K562 (cell line): Measurements from ENCODE around the gene THEM4. TPM values are rescaled to one million over a fixed set of nuclear protein-coding genes. Genes with fewer than 3 reads are reported as not detected.
A peak's percentile ranks its signal among the peaks of the same experiment; 100 is the strongest.

Experiments
- BRD4 ChIP-seq: fragments of 200-600 bp; sonication (generic); IDR thresholded peaks from 2 replicates; pipeline ENCODE4 v1.6.1; 2017; ENCODE audit warnings: inconsistent platforms
- CBX5 ChIP-seq: IDR thresholded peaks from 2 replicates; pipeline ENCODE4 v1.6.1; 2014; ENCODE audit warnings: low read depth, borderline replicate concordance
- CCNT2 ChIP-seq: IDR thresholded peaks from 2 replicates; pipeline ENCODE4 v1.6.1; 2011; ENCODE audit warnings: borderline replicate concordance, low read depth, mild to moderate bottlenecking, moderate library complexity, mixed read lengths, low read length; ENCODE audit not compliant: insufficient read length; ENCODE audit errors: extremely low read depth
- CREBBP ChIP-seq: IDR thresholded peaks from one replicate; pipeline ENCODE4 v1.6.1; 2012; ENCODE audit warnings: low read depth, mild to moderate bottlenecking, control low read depth, inconsistent platforms, low read length
- CXXC5 ChIP-seq: fragments of 250-450 bp; sonication (Bioruptor Pico); IDR thresholded peaks from 2 replicates; pipeline ENCODE4 v1.8.0; 2022; ENCODE audit warnings: inconsistent platforms, mild to moderate bottlenecking, moderate library complexity
- DMBX1 ChIP-seq: fragments of 250-450 bp; sonication (Bioruptor Pico); IDR thresholded peaks from 2 replicates; pipeline ENCODE4 v1.8.0; 2022; ENCODE audit warnings: inconsistent platforms, mild to moderate bottlenecking, moderate library complexity, borderline replicate concordance
- GATAD2A ChIP-seq: fragments of 450-650 bp; IDR thresholded peaks from 2 replicates; pipeline ENCODE4 v1.6.1; 2017
- HNRNPH1 ChIP-seq: fragments of 200-400 bp; formaldehyde crosslinking; optimal IDR thresholded peaks from 2 replicates; pipeline ENCODE3; 2017; ENCODE audit warnings: low read depth, mild to moderate bottlenecking, low read length, moderate library complexity
- IRF1 ChIP-seq: sonication (generic); formaldehyde crosslinking; IDR thresholded peaks from 2 replicates; pipeline ENCODE4 v1.8.0; 2022; ENCODE audit warnings: missing genetic modification reagents, mild to moderate bottlenecking, borderline replicate concordance
- IRF9 ChIP-seq: fragments of 450-650 bp; IDR thresholded peaks from 2 replicates; pipeline ENCODE4 v1.6.1; 2016; ENCODE audit warnings: missing biosample characterization, missing genetic modification characterization
- JUND ChIP-seq, 2 experiments: IDR thresholded peaks; 2 replicates in 1 of 2; 3 replicates in 1 of 2; pipeline ENCODE4 v1.6.1; 2011; ENCODE audit warnings: borderline replicate concordance in 2 of 2, low read depth in 2 of 2, low read length in 2 of 2, improper control_type of control experiment in 1 of 2, missing biosample characterization in 1 of 2, missing genetic modification characterization in 1 of 2, missing genetic modification reagents in 1 of 2
- KAT2B ChIP-seq: IDR thresholded peaks from one replicate; pipeline ENCODE4 v1.6.1; 2012; ENCODE audit warnings: low read depth, mild to moderate bottlenecking, control low read depth, inconsistent platforms, low read length, moderate library complexity
- NR0B1 ChIP-seq: fragments of 450-650 bp; IDR thresholded peaks from one replicate; pipeline ENCODE4 v1.6.1; 2018; ENCODE audit warnings: mild to moderate bottlenecking, moderate library complexity; ENCODE audit not compliant: partially characterized antibody
- RB1 ChIP-seq: fragments of 450-650 bp; IDR thresholded peaks from 2 replicates; pipeline ENCODE4 v1.6.1; 2017; ENCODE audit warnings: low read depth, mild to moderate bottlenecking
- RERE ChIP-seq: sonication (generic); formaldehyde crosslinking; IDR thresholded peaks from 2 replicates; pipeline ENCODE4 v1.8.0; 2023; ENCODE audit warnings: missing genetic modification reagents, mild to moderate bottlenecking, borderline replicate concordance
- SMARCC2 ChIP-seq: fragments of 450-650 bp; IDR thresholded peaks from 2 replicates; pipeline ENCODE4 v1.6.1; 2017; ENCODE audit warnings: antibody characterized with exemption, moderate library complexity, mild to moderate bottlenecking, low read depth
- ZNF354B ChIP-seq: fragments of 250-450 bp; sonication (Bioruptor Pico); IDR thresholded peaks from 2 replicates; pipeline ENCODE4 v1.4.0; 2020
- ZNF551 ChIP-seq: fragments of 250-450 bp; sonication (Bioruptor Pico); IDR thresholded peaks from 2 replicates; pipeline ENCODE4 v1.5.0; 2021; ENCODE audit warnings: mild to moderate bottlenecking, moderate library complexity
- polyA plus RNA-seq, 8 experiments: library from polyadenylated mRNA; depleted of rRNA in 4 of 8; stranded (reverse) in 5 of 8; unstranded in 3 of 8; fragments of >200 nt; fragmentation: Nextera tagmentation in 2 of 8; fragmentation: Illumina TruSeq in 1 of 8; extraction: Ambion mirVana in 2 of 8; extraction: Trizol in 1 of 8; gene quantifications; 2 replicates each; pipeline versions ENCODE4 v1.2.1 to v1.2.3, GENCODE V29; 2011 to 2014; ENCODE audit warnings: inconsistent platforms in 1 of 8, missing spikeins in 1 of 8
- total RNA-seq, 7 experiments: library from RNA; depleted of rRNA in 6 of 7; stranded (reverse); fragments of >200 nt in 6 of 7; fragmentation: Illumina TruSeq in 2 of 7; extraction: Trizol in 2 of 7; gene quantifications; 2 replicates each; pipeline versions ENCODE4 v1.2.1 to v1.2.3, GENCODE V29; 2011 to 2021; ENCODE audit warnings: low replicate concordance in 1 of 7

Gene THEM4
- total and polyA plus RNA-seq, 9 of the 15 experiments (the other 6 are each of a cell fraction or from before 2014, with no cell fraction given) = 8.6 to 71.9 (median 35.3) TPM

- TF ChIP-seq IRF9 (no peak), SMARCC2 (no peak), CCNT2 (peak; percentile 88), CREBBP (no peak), IRF1 (CRISPR knock-in tag) (no peak), ZNF551 (CRISPR knock-in tag) (no peak), HNRNPH1 (no peak), GATAD2A (no peak), JUND (IDR thresholded peaks at IDR 0.05; ENCODE audit: borderline replicate concordance, low read depth, low read length) (peak; percentile 54), JUND (tag; IDR thresholded peaks at IDR 0.05; ENCODE audit: borderline replicate concordance, low read depth, low read length) (peak; percentile 44; the same call in 1 of the 3 replicates), KAT2B (no peak), NR0B1 (no peak), BRD4 (no peak; the same call in 1 of the 2 replicates), ZNF354B (CRISPR knock-in tag) (no peak), RERE (no peak), CXXC5 (CRISPR knock-in tag) (peak; percentile 95), CBX5 (peak; percentile 22; the same call in 1 of the 2 replicates), RB1 (peak; percentile 92), DMBX1 (no peak)
These were observed at the start of gene THEM4 (continued) for GRCh38 chr1:151909167-151910149.
